GM11168 (cell line): ENCODE data around the gene BBS10.
"Not testable (repeated sequence)": the region's sequence is repeated elsewhere in the genome, so short reads cannot be mapped to it uniquely, and the experiment has no call there.

Experiments
- in situ Hi-C: fragments of 300-500 bp; cut with MboI; formaldehyde crosslinking; loops from one replicate; pipeline ENCODE4 v1.12.0; 2022; ENCODE audit warnings: low sequenced_read_pairs; ENCODE audit not compliant: unreplicated experiment

Gene BBS10

GRCh38 chr12:76337583-76337982 lies 10.6 kb downstream of the BBS10 start:
- in situ Hi-C loops: loop anchor here (25.0 kb wide), 2 partner anchors 250 to 825 kb away; partner anchors contain the start of genes KRR1 and NAP1L1

GRCh38 chr12:76332606-76333005 lies 15.6 kb downstream of the BBS10 start:
- in situ Hi-C loops: loop anchor here (25.0 kb wide), 2 partner anchors 245 to 820 kb away; partner anchors contain the start of genes KRR1 and NAP1L1

GRCh38 chr12:76329606-76330005 lies 18.6 kb downstream of the BBS10 start:
- in situ Hi-C loops: loop anchor here (25.0 kb wide), 2 partner anchors 242 to 817 kb away; partner anchors contain the start of genes KRR1 and NAP1L1

GRCh38 chr12:76329159-76329558 lies 19.1 kb downstream of the BBS10 start:
- in situ Hi-C loops: loop anchor here (25.0 kb wide), 2 partner anchors 242 to 817 kb away; partner anchors contain the start of genes KRR1 and NAP1L1

GRCh38 chr12:76319595-76320319 lies 28.5 kb downstream of the BBS10 start:
- in situ Hi-C loops: not testable (repeated sequence)

- in situ Hi-C loops: no loop called here
These were observed 29.2 kb downstream of the BBS10 start for GRCh38 chr12:76318773-76319594.

GRCh38 chr12:76317976-76318375 lies 30.2 kb downstream of the BBS10 start:
- in situ Hi-C loops: no loop called here

GRCh38 chr12:76316468-76316867 lies 31.7 kb downstream of the BBS10 start:
- in situ Hi-C loops: no loop called here

GRCh38 chr12:76313299-76313698 lies 34.9 kb downstream of the BBS10 start:
- in situ Hi-C loops: no loop called here

GRCh38 chr12:76312315-76312714 lies 35.9 kb downstream of the BBS10 start:
- in situ Hi-C loops: no loop called here

- in situ Hi-C loops: no loop called here
These were observed 36.4 kb downstream of the BBS10 start for GRCh38 chr12:76311796-76312195.

GRCh38 chr12:76310110-76310509 lies 38.1 kb downstream of the BBS10 start:
- in situ Hi-C loops: no loop called here

GRCh38 chr12:76308866-76309265 lies 39.3 kb downstream of the BBS10 start:
- in situ Hi-C loops: no loop called here

- in situ Hi-C loops: no loop called here
These were observed 41.1 kb downstream of the BBS10 start for GRCh38 chr12:76307083-76307482.

- in situ Hi-C loops: no loop called here
These were observed 44.2 kb downstream of the BBS10 start for GRCh38 chr12:76303989-76304460.

GRCh38 chr12:76303365-76303764 lies 44.9 kb downstream of the BBS10 start:
- in situ Hi-C loops: no loop called here

- in situ Hi-C loops: no loop called here
These were observed 47.9 kb downstream of the BBS10 start for GRCh38 chr12:76300297-76300665.

- in situ Hi-C loops: no loop called here
These were observed 48.5 kb downstream of the BBS10 start for GRCh38 chr12:76299536-76300296.
